Hepatocyte (in vitro differentiated cells): Measurements from ENCODE around the gene CDC123. TPM values are rescaled to one million over a fixed set of nuclear protein-coding genes. Genes with fewer than 3 reads are reported as not detected.

Experiments used
- DNase-seq: peaks from one replicate; pipeline ENCODE4 v3.0.0-alpha.2; 2016; ENCODE audit warnings: low spot score
- H2AFZ ChIP-seq: fragments of 200-600 bp; sonication (generic); 2 replicates; pipeline ENCODE4 v1.6.0; 2016; ENCODE audit warnings: antibody characterized with exemption, mild to moderate bottlenecking
- H3K27ac ChIP-seq: fragments of 200-600 bp; sonication (generic); 2 replicates; pipeline ENCODE4 v1.5.1; 2016; ENCODE audit warnings: mild to moderate bottlenecking
- H3K27me3 ChIP-seq: fragments of 200-600 bp; sonication (generic); 2 replicates; pipeline ENCODE4 v1.6.1; 2016
- H3K36me3 ChIP-seq: fragments of 200-600 bp; sonication (generic); replicated peaks from 2 replicates; pipeline ENCODE4 v1.5.1; 2016; ENCODE audit warnings: low read depth; ENCODE audit not compliant: insufficient read depth
- H3K4me1 ChIP-seq: fragments of 200-600 bp; sonication (generic); 2 replicates; pipeline ENCODE4 v1.5.1; 2016; ENCODE audit warnings: mild to moderate bottlenecking, moderate library complexity; ENCODE audit not compliant: insufficient read depth
- H3K4me2 ChIP-seq: fragments of 200-600 bp; sonication (generic); 2 replicates; pipeline ENCODE4 v1.6.0; 2016
- H3K4me3 ChIP-seq: fragments of 200-600 bp; sonication (generic); 2 replicates; pipeline ENCODE4 v1.5.1; 2016; ENCODE audit warnings: mild to moderate bottlenecking
- H3K79me2 ChIP-seq: fragments of 200-600 bp; sonication (generic); 2 replicates; pipeline ENCODE4 v1.6.0; 2017; ENCODE audit warnings: mild to moderate bottlenecking
- H3K9me2 ChIP-seq: fragments of 200-600 bp; sonication (generic); replicated peaks from 2 replicates; pipeline ENCODE4 v1.6.0; 2017; ENCODE audit warnings: mild to moderate bottlenecking; ENCODE audit not compliant: insufficient read depth
- H3K9me3 ChIP-seq: fragments of 200-600 bp; sonication (generic); 2 replicates; pipeline ENCODE4 v1.5.1; 2016; ENCODE audit warnings: low read depth, mild to moderate bottlenecking
- H4K20me1 ChIP-seq: fragments of 200-600 bp; sonication (generic); 2 replicates; pipeline ENCODE4 v1.6.0; 2016; ENCODE audit warnings: mild to moderate bottlenecking; ENCODE audit not compliant: insufficient read depth, poor library complexity, severe bottlenecking
- EZH2 ChIP-seq: fragments of 200-600 bp; sonication (generic); IDR thresholded peaks from 2 replicates; pipeline ENCODE4 v1.6.1; 2016; ENCODE audit warnings: antibody characterized with exemption, mild to moderate bottlenecking, borderline replicate concordance
- EZH2phosphoT487 ChIP-seq: fragments of 200-600 bp; sonication (generic); IDR thresholded peaks from one replicate; pipeline ENCODE4 v1.6.1; 2018; ENCODE audit warnings: antibody characterized with exemption, mild to moderate bottlenecking, low read depth, moderate library complexity; ENCODE audit not compliant: unreplicated experiment, severe bottlenecking
- WGBS: methylation state at CpG from one replicate; pipeline ENCODE4 v1.1.6; 2016; ENCODE audit warnings: low lambda C conversion rate; ENCODE audit errors: missing lambda C conversion rate; 5-methylcytosine and 5-hydroxymethylcytosine counted together
- polyA plus RNA-seq: library from polyadenylated mRNA; unstranded; fragments of >200 nt; fragmentation: Nextera tagmentation; extraction: Ambion mirVana; gene quantifications from 2 replicates; pipeline ENCODE4 v1.2.1, GENCODE V29; 2016
- total RNA-seq: library from RNA; depleted of rRNA; stranded (reverse); fragments of >200 nt; gene quantifications from 2 replicates; pipeline ENCODE4 v1.2.3, GENCODE V29; 2014
- TF ChIP-seq, protein P1 (sequence below): fragments of 200-600 bp; sonication (generic); IDR thresholded peaks from 2 replicates; pipeline ENCODE4 v1.5.1; 2016; ENCODE audit warnings: antibody characterized with exemption, mild to moderate bottlenecking; ENCODE audit not compliant: poor library complexity

The CDC123 gene
- total and polyA plus RNA-seq, 2 experiments from 2014 or later, result 92.3 to 104 TPM

DNA sequence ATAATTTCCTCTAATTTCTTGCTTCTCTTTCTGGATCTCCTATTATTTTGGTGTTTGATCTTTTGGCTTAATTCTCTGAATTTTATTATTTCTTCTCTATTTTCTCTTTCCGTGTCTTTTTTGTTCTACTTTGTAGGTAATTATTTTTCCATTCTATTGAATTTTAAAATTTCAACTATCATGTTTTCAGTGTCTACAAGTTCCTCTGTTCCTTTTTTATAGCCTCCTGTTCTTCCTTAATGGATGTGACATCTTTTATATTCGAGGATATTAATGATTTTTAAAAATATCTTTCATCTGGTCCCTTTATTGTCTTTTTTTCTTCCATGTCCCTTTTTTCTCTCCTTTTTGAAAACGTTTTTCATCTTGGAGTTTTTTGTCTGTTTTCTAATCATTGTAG is 11.1 kb downstream of the CDC123 start:
- H3K27me3 ChIP-seq, result no peaks in the 10 kb centered on the region
- H3K36me3 ChIP-seq, result peaks cover 6% of the 10 kb centered on the region
- DNase-seq, result no peak
- no peaks in the 10 kb centered on the region for H3K9me3 ChIP-seq
- no peaks in the 10 kb centered on the region for H3K9me2 ChIP-seq
- TF ChIP-seq, protein P1, sequence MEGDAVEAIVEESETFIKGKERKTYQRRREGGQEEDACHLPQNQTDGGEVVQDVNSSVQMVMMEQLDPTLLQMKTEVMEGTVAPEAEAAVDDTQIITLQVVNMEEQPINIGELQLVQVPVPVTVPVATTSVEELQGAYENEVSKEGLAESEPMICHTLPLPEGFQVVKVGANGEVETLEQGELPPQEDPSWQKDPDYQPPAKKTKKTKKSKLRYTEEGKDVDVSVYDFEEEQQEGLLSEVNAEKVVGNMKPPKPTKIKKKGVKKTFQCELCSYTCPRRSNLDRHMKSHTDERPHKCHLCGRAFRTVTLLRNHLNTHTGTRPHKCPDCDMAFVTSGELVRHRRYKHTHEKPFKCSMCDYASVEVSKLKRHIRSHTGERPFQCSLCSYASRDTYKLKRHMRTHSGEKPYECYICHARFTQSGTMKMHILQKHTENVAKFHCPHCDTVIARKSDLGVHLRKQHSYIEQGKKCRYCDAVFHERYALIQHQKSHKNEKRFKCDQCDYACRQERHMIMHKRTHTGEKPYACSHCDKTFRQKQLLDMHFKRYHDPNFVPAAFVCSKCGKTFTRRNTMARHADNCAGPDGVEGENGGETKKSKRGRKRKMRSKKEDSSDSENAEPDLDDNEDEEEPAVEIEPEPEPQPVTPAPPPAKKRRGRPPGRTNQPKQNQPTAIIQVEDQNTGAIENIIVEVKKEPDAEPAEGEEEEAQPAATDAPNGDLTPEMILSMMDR, result no peak
- TF ChIP-seq EZH2phosphoT487, result no peak
- no peak for TF ChIP-seq EZH2
- no peaks in the 10 kb centered on the region for H4K20me1 ChIP-seq
- no peaks in the 10 kb centered on the region for H3K4me1 ChIP-seq
- H3K4me2 ChIP-seq, result no peak overlapping the region
- no peak overlapping the region for H3K4me3 ChIP-seq
- WGBS, result 54% methylated on average over 3 of the region's 3 CpGs
- H3K79me2 ChIP-seq, result peaks cover 45% of the 10 kb centered on the region
- no peak overlapping the region for H2AFZ ChIP-seq
- no peak overlapping the region for H3K27ac ChIP-seq

DNA sequence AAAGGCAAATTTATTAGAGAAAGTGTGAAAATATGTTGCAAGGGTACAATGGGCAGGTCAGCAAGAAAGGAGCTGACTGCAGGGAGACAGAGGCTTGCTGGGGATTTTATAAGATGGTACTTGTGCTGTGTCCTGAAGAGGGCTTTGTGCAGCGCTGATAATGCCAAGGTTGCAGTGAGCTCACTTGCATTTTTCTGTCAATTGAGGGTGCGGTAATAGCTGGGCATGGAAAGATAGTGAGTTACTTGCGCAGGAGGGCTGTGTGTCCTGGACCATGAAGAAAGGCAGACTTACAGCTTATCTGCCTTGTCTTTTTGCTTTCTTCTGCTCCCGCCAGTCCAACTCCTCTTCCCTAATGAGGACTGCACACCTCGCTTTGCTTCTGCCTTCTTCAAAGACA is 12.5 kb downstream of the CDC123 start:
- H3K9me2 ChIP-seq, result no peaks in the 10 kb centered on the region
- no peak overlapping the region for H3K4me2 ChIP-seq
- H3K9me3 ChIP-seq, result no peaks in the 10 kb centered on the region
- H2AFZ ChIP-seq, result no peak overlapping the region
- peaks cover 6% of the 10 kb centered on the region for H3K36me3 ChIP-seq
- H3K79me2 ChIP-seq, result peaks cover 33% of the 10 kb centered on the region
- WGBS, result 95% methylated on average over 5 of the region's 5 CpGs
- no peaks in the 10 kb centered on the region for H3K27me3 ChIP-seq
- H3K27ac ChIP-seq, result no peak overlapping the region
- H3K4me3 ChIP-seq, result no peak overlapping the region
- no peaks in the 10 kb centered on the region for H4K20me1 ChIP-seq
- H3K4me1 ChIP-seq, result no peaks in the 10 kb centered on the region
- no peak for DNase-seq
- TF ChIP-seq EZH2phosphoT487 (no peak), EZH2 (no peak)
- TF ChIP-seq, protein P1, result no peak

DNA sequence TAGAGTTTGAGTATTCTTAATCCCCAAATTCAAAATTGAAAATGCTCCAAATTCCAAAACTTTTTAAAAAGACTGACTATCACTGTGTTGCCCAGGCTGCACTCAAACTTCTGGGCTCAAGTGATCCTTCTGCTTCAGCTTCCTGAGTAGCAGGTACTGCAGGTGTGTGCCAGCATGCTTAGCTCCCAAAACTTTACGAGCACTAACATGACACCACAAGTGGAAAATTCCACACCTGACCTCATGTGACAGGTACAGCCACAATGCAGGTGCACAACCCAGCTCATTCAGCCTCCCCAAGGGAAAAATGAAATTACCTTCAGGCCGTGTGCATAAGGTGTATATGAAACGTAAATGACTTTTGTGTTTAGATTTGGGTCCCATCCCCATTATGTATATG is 16.5 kb downstream of the CDC123 start:
- Histone ChIP-seq H2AFZ (no peak overlapping the region), H3K36me3 (peaks cover 6% of the 10 kb centered on the region), H3K4me3 (no peak overlapping the region), H3K79me2 (peaks cover 3% of the 10 kb centered on the region), H3K4me2 (no peak overlapping the region), H4K20me1 (no peaks in the 10 kb centered on the region), H3K27me3 (no peaks in the 10 kb centered on the region), H3K27ac (no peak overlapping the region), H3K4me1 (no peaks in the 10 kb centered on the region), H3K9me3 (no peaks in the 10 kb centered on the region), H3K9me2 (no peaks in the 10 kb centered on the region)
- WGBS, result 93% methylated on average over 3 of the region's 3 CpGs
- no peak for TF ChIP-seq EZH2
- TF ChIP-seq EZH2phosphoT487, result no peak
- TF ChIP-seq, protein P1, result no peak
- DNase-seq, result no peak

GRCh38 chr10:12213621-12214020 is 17.6 kb downstream of the CDC123 start:
- no peaks in the 10 kb centered on the region for H3K9me3 ChIP-seq
- 77% methylated on average over 3 of the region's 3 CpGs for WGBS
- no peak overlapping the region for H2AFZ ChIP-seq
- H3K36me3 ChIP-seq, result peaks cover 6% of the 10 kb centered on the region
- H3K27me3 ChIP-seq, result no peaks in the 10 kb centered on the region
- peak overlapping the region; percentile 41 for H3K27ac ChIP-seq
- DNase-seq, result no peak
- no peak overlapping the region for H3K4me2 ChIP-seq
- no peaks in the 10 kb centered on the region for H3K4me1 ChIP-seq
- TF ChIP-seq EZH2phosphoT487 (no peak), EZH2 (no peak)
- H3K9me2 ChIP-seq, result no peaks in the 10 kb centered on the region
- no peaks in the 10 kb centered on the region for H4K20me1 ChIP-seq
- H3K4me3 ChIP-seq, result no peak overlapping the region
- no peaks in the 10 kb centered on the region for H3K79me2 ChIP-seq
